ENCODE measurements around the gene GNG11.

GNG11 gene

GRCh38 chr7:93933156-93933555 is 11.6 kb downstream of the GNG11 start:
- H3K18ac ChIP-seq (ENCODE audit: low read length) = no peak overlapping the region
- no peak overlapping the region for H3K23ac ChIP-seq (ENCODE audit: low read depth, low read length, poor library complexity)
- H3K14ac ChIP-seq (ENCODE audit: low read length) = no peak overlapping the region
- DNase-seq (ENCODE audit: low spot score) = no peak
- H2BK120ac ChIP-seq (ENCODE audit: low read depth, low read length) = no peak overlapping the region
- no peak overlapping the region for H2BK12ac ChIP-seq (ENCODE audit: low read length)
- H3K4me3 ChIP-seq (ENCODE audit: low read length in 2 of 2) = no peak overlapping the region
- no peaks in the 10 kb centered on the region for H3K79me1 ChIP-seq (ENCODE audit: low read depth, low read length)
- no peaks in the 10 kb centered on the region for H3K4me1 ChIP-seq (ENCODE audit: control insufficient read depth in 2 of 2, insufficient read depth in 1 of 2, low read depth in 1 of 2, low read length in 2 of 2)
- H2AFZ ChIP-seq (ENCODE audit: low read length) = no peak overlapping the region
- no peak overlapping the region for H3K9ac ChIP-seq (ENCODE audit: low read depth, low read length, poor library complexity)
- no peak overlapping the region for H2BK15ac ChIP-seq (ENCODE audit: low read length)
- WGBS, 2 donors (ENCODE audit: extremely low coverage in 2 of 2, insufficient read length in 2 of 2, insufficient replicate concordance in 1 of 2) = no CpG with 5 or more reads among the region's 3 CpGs
- H4K8ac ChIP-seq (ENCODE audit: low read depth, low read length) = no peak overlapping the region
- no peak overlapping the region for H3K4me2 ChIP-seq (ENCODE audit: insufficient read depth, low read length, poor library complexity, severe bottlenecking)
- no peak overlapping the region for H4K91ac ChIP-seq (ENCODE audit: low read depth, low read length, poor library complexity)
- no peak overlapping the region for H2AK5ac ChIP-seq (ENCODE audit: low read depth, low read length)
- no peaks in the 10 kb centered on the region for H3K9me3 ChIP-seq (replicated peaks in 1 of 2; ENCODE audit: control insufficient read depth in 2 of 2, insufficient read depth in 1 of 2, low read depth in 1 of 2, low read length in 2 of 2)
- no peaks in the 10 kb centered on the region for H3K27me3 ChIP-seq (ENCODE audit: control insufficient read depth in 3 of 3, insufficient read depth in 3 of 3, low read depth in 1 of 3, low read length in 3 of 3)
- no peak overlapping the region for H3K4ac ChIP-seq (ENCODE audit: low read length)
- H2BK5ac ChIP-seq (ENCODE audit: low read length) = no peak overlapping the region
- H3K27ac ChIP-seq (replicated peaks; ENCODE audit: low read length) = no peak overlapping the region
- H3K36me3 ChIP-seq (replicated peaks in 1 of 2; ENCODE audit: control insufficient read depth in 2 of 2, insufficient read depth in 2 of 2, low read length in 2 of 2) = peaks cover 0 to 3% of the 10 kb centered on the region in 2 donors

GRCh38 chr7:93935102-93935501 is 13.6 kb downstream of the GNG11 start:
- Histone ChIP-seq H3K14ac (ENCODE audit: low read length) (no peak overlapping the region), H3K9me3 (replicated peaks in 1 of 2; ENCODE audit: control insufficient read depth in 2 of 2, insufficient read depth in 1 of 2, low read depth in 1 of 2, low read length in 2 of 2) (no peaks in the 10 kb centered on the region), H2BK15ac (ENCODE audit: low read length) (no peak overlapping the region), H3K9ac (ENCODE audit: low read depth, low read length, poor library complexity) (no peak overlapping the region), H3K4me1 (ENCODE audit: control insufficient read depth in 2 of 2, insufficient read depth in 1 of 2, low read depth in 1 of 2, low read length in 2 of 2) (no peaks in the 10 kb centered on the region), H3K4me2 (ENCODE audit: insufficient read depth, low read length, poor library complexity, severe bottlenecking) (no peak overlapping the region), H3K4me3 (ENCODE audit: low read length in 2 of 2) (no peak overlapping the region), H2AFZ (ENCODE audit: low read length) (no peak overlapping the region), H2BK120ac (ENCODE audit: low read depth, low read length) (no peak overlapping the region), H3K79me1 (ENCODE audit: low read depth, low read length) (no peaks in the 10 kb centered on the region), H3K18ac (ENCODE audit: low read length) (no peak overlapping the region), H2BK12ac (ENCODE audit: low read length) (no peak overlapping the region), H3K27ac (replicated peaks; ENCODE audit: low read length) (no peak overlapping the region), H4K91ac (ENCODE audit: low read depth, low read length, poor library complexity) (no peak overlapping the region), H3K23ac (ENCODE audit: low read depth, low read length, poor library complexity) (no peak overlapping the region), H3K4ac (ENCODE audit: low read length) (no peak overlapping the region), H3K36me3 (replicated peaks in 1 of 2; ENCODE audit: control insufficient read depth in 2 of 2, insufficient read depth in 2 of 2, low read length in 2 of 2) (no peaks in the 10 kb centered on the region), H4K8ac (ENCODE audit: low read depth, low read length) (no peak overlapping the region), H3K27me3 (ENCODE audit: control insufficient read depth in 3 of 3, insufficient read depth in 3 of 3, low read depth in 1 of 3, low read length in 3 of 3) (no peaks in the 10 kb centered on the region), H2AK5ac (ENCODE audit: low read depth, low read length) (no peak overlapping the region), H2BK5ac (ENCODE audit: low read length) (no peak overlapping the region)
- DNase-seq (ENCODE audit: low spot score) = no peak
- no CpG with 5 or more reads among the region's 2 CpGs for WGBS, 2 donors (ENCODE audit: extremely low coverage in 2 of 2, insufficient read length in 2 of 2, insufficient replicate concordance in 1 of 2)

GRCh38 chr7:93937818-93938217 is 16.3 kb downstream of the GNG11 start:
- Histone ChIP-seq H3K23ac (ENCODE audit: low read depth, low read length, poor library complexity) (no peak overlapping the region), H2AK5ac (ENCODE audit: low read depth, low read length) (no peak overlapping the region), H3K9ac (ENCODE audit: low read depth, low read length, poor library complexity) (no peak overlapping the region), H4K8ac (ENCODE audit: low read depth, low read length) (no peak overlapping the region), H3K4me1 (ENCODE audit: control insufficient read depth in 2 of 2, insufficient read depth in 1 of 2, low read depth in 1 of 2, low read length in 2 of 2) (no peaks in the 10 kb centered on the region), H3K36me3 (replicated peaks in 1 of 2; ENCODE audit: control insufficient read depth in 2 of 2, insufficient read depth in 2 of 2, low read length in 2 of 2) (no peaks in the 10 kb centered on the region), H3K14ac (ENCODE audit: low read length) (no peak overlapping the region), H2BK15ac (ENCODE audit: low read length) (no peak overlapping the region), H3K4me2 (ENCODE audit: insufficient read depth, low read length, poor library complexity, severe bottlenecking) (no peak overlapping the region), H3K4ac (ENCODE audit: low read length) (no peak overlapping the region), H3K27me3 (ENCODE audit: control insufficient read depth in 3 of 3, insufficient read depth in 3 of 3, low read depth in 1 of 3, low read length in 3 of 3) (no peaks in the 10 kb centered on the region), H2BK12ac (ENCODE audit: low read length) (no peak overlapping the region), H3K27ac (replicated peaks; ENCODE audit: low read length) (no peak overlapping the region), H2BK120ac (ENCODE audit: low read depth, low read length) (no peak overlapping the region), H4K91ac (ENCODE audit: low read depth, low read length, poor library complexity) (no peak overlapping the region), H3K9me3 (replicated peaks in 1 of 2; ENCODE audit: control insufficient read depth in 2 of 2, insufficient read depth in 1 of 2, low read depth in 1 of 2, low read length in 2 of 2) (no peaks in the 10 kb centered on the region), H2AFZ (ENCODE audit: low read length) (no peak overlapping the region), H3K18ac (ENCODE audit: low read length) (no peak overlapping the region), H3K4me3 (ENCODE audit: low read length in 2 of 2) (no peak overlapping the region), H2BK5ac (ENCODE audit: low read length) (no peak overlapping the region), H3K79me1 (ENCODE audit: low read depth, low read length) (no peaks in the 10 kb centered on the region)
- no CpG with 5 or more reads among the region's 1 CpG for WGBS, 2 donors (ENCODE audit: extremely low coverage in 2 of 2, insufficient read length in 2 of 2, insufficient replicate concordance in 1 of 2)
- no peak for DNase-seq (ENCODE audit: low spot score)

- Histone ChIP-seq H3K9me3 (replicated peaks in 1 of 2; ENCODE audit: control insufficient read depth in 2 of 2, insufficient read depth in 1 of 2, low read depth in 1 of 2, low read length in 2 of 2) (no peaks in the 10 kb centered on the region), H3K14ac (ENCODE audit: low read length) (no peak overlapping the region), H4K91ac (ENCODE audit: low read depth, low read length, poor library complexity) (no peak overlapping the region), H2BK5ac (ENCODE audit: low read length) (no peak overlapping the region), H3K27ac (replicated peaks; ENCODE audit: low read length) (no peak overlapping the region), H3K9ac (ENCODE audit: low read depth, low read length, poor library complexity) (no peak overlapping the region), H3K4ac (ENCODE audit: low read length) (no peak overlapping the region), H2AK5ac (ENCODE audit: low read depth, low read length) (no peak overlapping the region), H2BK12ac (ENCODE audit: low read length) (no peak overlapping the region), H3K36me3 (replicated peaks in 1 of 2; ENCODE audit: control insufficient read depth in 2 of 2, insufficient read depth in 2 of 2, low read length in 2 of 2) (no peaks in the 10 kb centered on the region), H2BK120ac (ENCODE audit: low read depth, low read length) (no peak overlapping the region), H3K4me3 (ENCODE audit: low read length in 2 of 2) (no peak overlapping the region), H4K8ac (ENCODE audit: low read depth, low read length) (no peak overlapping the region), H2AFZ (ENCODE audit: low read length) (no peak overlapping the region), H3K4me1 (ENCODE audit: control insufficient read depth in 2 of 2, insufficient read depth in 1 of 2, low read depth in 1 of 2, low read length in 2 of 2) (no peaks in the 10 kb centered on the region), H2BK15ac (ENCODE audit: low read length) (no peak overlapping the region), H3K27me3 (ENCODE audit: control insufficient read depth in 3 of 3, insufficient read depth in 3 of 3, low read depth in 1 of 3, low read length in 3 of 3) (no peaks in the 10 kb centered on the region), H3K23ac (ENCODE audit: low read depth, low read length, poor library complexity) (no peak overlapping the region), H3K4me2 (ENCODE audit: insufficient read depth, low read length, poor library complexity, severe bottlenecking) (no peak overlapping the region), H3K79me1 (ENCODE audit: low read depth, low read length) (no peaks in the 10 kb centered on the region), H3K18ac (ENCODE audit: low read length) (no peak overlapping the region)
- DNase-seq (ENCODE audit: low spot score) = no peak
These were observed 16.8 kb downstream of the GNG11 start for GRCh38 chr7:93938293-93938692.
